Measurements from ENCODE around the gene UBR3.
"Not testable (repeated sequence)": the region's sequence is repeated elsewhere in the genome, so short reads cannot be mapped to it uniquely, and the experiment has no call there.

UBR3 gene

DNA sequence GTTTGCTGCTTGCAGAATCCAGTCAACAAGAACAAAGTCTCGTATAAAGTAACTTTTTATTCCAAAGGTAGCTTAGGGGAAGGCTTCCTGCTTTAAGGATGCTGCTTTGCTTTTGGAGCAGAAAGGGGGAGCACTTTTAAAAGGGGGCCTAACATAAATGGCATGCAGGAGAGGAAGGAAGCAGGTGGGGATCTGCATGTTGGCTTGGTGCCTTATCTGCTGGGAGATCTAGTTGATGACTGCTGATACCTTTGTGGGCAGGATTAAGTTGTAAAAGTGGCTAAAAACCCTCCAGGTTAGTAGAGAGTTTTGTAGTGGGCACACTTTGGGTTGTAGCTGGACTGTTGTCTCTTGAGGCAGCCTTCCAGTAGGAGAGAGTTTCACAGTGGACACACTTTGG lies 22.5 kb downstream of the UBR3 start:
- DNase-seq: no peak
- H3K79me2 ChIP-seq (ENCODE audit: low read length): peaks cover 64% of the 10 kb centered on the region

DNA sequence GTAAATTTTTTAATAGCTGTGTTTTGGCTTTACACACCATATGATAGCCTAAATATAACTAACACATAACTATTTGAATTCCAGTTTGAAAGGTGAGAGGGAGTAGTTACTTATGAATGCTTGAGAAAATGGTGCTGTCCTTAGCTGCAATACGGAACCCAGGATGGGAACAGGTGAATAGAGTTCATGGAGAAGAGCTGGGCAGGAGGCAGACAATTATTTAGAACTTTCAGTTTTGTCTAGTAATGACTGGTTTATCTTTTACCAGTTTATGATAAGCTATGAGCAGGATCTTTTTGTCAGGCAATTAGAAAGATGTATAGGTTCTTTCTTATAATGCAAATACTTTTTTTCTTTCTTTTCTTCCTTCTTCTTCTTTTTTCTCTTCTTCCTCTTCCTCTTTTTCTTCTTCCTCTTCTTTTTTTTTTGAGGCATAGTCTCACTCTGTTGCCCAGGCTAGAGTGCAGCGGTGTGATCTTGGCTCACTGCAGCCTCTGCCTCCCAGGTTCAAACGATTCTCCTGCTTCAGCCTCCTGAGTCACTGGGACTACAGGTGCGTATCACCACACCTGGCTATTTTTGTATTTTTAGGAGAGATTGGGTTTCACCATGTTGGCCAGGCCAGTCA lies 25.9 kb downstream of the UBR3 start:
- H3K79me2 ChIP-seq (ENCODE audit: low read length): peaks cover 50% of the 10 kb centered on the region
- no peaks in the 10 kb centered on the region for H3K27me3 ChIP-seq (replicated peaks; ENCODE audit: insufficient read depth, low read length)
- no peak overlapping the region for H3K9ac ChIP-seq (ENCODE audit: low read length)
- H3F3A ChIP-seq (ENCODE audit: insufficient read depth, low read length): no peaks in the 10 kb centered on the region
- H3K4me1 ChIP-seq (ENCODE audit: low read length): no peaks in the 10 kb centered on the region
- H3K4me3 ChIP-seq (ENCODE audit: low read length): no peak overlapping the region
- no peaks in the 10 kb centered on the region for H3K9me3 ChIP-seq (replicated peaks; ENCODE audit: insufficient read depth, low read length)
- no peaks in the 10 kb centered on the region for H4K20me1 ChIP-seq (ENCODE audit: insufficient read depth, low read length)
- no peak for DNase-seq
- H3K27ac ChIP-seq (ENCODE audit: low read length): no peak overlapping the region
- TF ChIP-seq EZH2 (optimal IDR thresholded peaks at IDR 0.05; ENCODE audit: low read depth, low read length) (no peak), CTCF (IDR thresholded peaks at IDR 0.05; ENCODE audit: low read length) (no peak), EZH2phosphoT487 (IDR thresholded peaks at IDR 0.05; ENCODE audit: low read length) (no peak)
- H3K9me2 ChIP-seq (replicated peaks; ENCODE audit: insufficient read depth, low read length): no peaks in the 10 kb centered on the region
- no peak overlapping the region for H2AFZ ChIP-seq (ENCODE audit: low read length)
- H3K4me2 ChIP-seq (ENCODE audit: low read depth, low read length): no peak overlapping the region
- H3K36me3 ChIP-seq (replicated peaks; ENCODE audit: insufficient read depth, low read length): no peaks in the 10 kb centered on the region

More for the DNA sequence above, 22.5 kb downstream of the UBR3 start:
- Histone ChIP-seq H2AFZ (ENCODE audit: low read length) (no peak overlapping the region), H3K4me3 (ENCODE audit: low read length) (no peak overlapping the region), H3K9ac (ENCODE audit: low read length) (no peak overlapping the region), H3K9me3 (replicated peaks; ENCODE audit: insufficient read depth, low read length) (no peaks in the 10 kb centered on the region), H3F3A (ENCODE audit: insufficient read depth, low read length) (no peaks in the 10 kb centered on the region), H4K20me1 (ENCODE audit: insufficient read depth, low read length) (no peaks in the 10 kb centered on the region; the same call in 1 of the 2 replicates), H3K36me3 (replicated peaks; ENCODE audit: insufficient read depth, low read length) (no peaks in the 10 kb centered on the region), H3K4me1 (ENCODE audit: low read length) (no peaks in the 10 kb centered on the region), H3K27me3 (replicated peaks; ENCODE audit: insufficient read depth, low read length) (no peaks in the 10 kb centered on the region), H3K27ac (ENCODE audit: low read length) (no peak overlapping the region), H3K9me2 (replicated peaks; ENCODE audit: insufficient read depth, low read length) (no peaks in the 10 kb centered on the region), H3K4me2 (ENCODE audit: low read depth, low read length) (no peak overlapping the region)
- TF ChIP-seq EZH2 (optimal IDR thresholded peaks at IDR 0.05; ENCODE audit: low read depth, low read length) (no peak), EZH2phosphoT487 (IDR thresholded peaks at IDR 0.05; ENCODE audit: low read length) (no peak), CTCF (IDR thresholded peaks at IDR 0.05; ENCODE audit: low read length) (no peak)

DNA sequence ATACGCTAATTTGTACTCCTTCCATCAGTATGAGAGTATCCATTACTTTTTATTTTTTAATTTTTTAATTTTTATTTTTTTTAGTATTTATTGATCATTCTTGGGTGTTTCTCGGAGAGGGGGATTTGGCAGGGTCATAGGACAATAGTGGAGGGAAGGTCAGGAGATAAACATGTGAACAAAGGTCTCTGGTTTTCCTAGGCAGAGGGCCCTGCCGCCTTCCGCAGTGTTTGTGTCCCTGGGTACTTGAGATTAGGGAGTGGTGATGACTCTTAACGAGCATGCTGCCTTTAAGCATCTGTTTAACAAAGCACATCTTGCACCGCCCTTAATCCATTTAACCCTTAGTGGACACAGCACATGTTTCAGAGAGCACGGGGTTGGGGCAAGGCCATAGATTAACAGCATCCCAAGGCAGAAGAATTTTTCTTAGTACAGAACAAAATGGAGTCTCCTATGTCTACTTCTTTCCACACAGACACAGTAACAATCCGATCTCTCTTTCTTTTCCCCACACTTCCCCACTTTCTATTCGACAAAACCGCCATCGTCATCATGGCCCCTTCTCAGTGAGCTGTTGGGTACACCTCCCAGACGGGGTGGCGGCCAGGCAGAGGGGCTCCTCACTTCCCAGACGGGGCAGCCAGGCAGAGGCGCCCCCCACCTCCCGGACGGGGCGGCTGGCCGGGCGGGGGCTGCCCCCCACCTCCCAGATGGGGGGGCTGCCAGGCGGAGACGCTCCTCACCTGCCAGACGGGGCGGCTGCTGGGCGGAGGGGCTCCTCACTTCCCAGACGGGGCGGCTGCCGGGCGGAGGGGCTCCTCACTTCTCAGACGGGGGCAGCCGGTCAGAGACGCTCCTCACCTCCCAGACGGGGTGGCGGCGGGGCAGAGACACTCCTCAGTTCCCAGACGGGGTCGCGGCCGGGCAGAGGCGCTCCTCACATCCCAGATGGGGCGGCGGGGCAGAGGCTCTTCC lies 28.3 kb downstream of the UBR3 start:
- not testable (repeated sequence) for H3K4me2 ChIP-seq (ENCODE audit: low read depth, low read length); H3K9me2 ChIP-seq (replicated peaks; ENCODE audit: insufficient read depth, low read length); H3K36me3 ChIP-seq (replicated peaks; ENCODE audit: insufficient read depth, low read length); H3K4me3 ChIP-seq (ENCODE audit: low read length); H3K4me1 ChIP-seq (ENCODE audit: low read length); H2AFZ ChIP-seq (ENCODE audit: low read length); DNase-seq; H3K9me3 ChIP-seq (replicated peaks; ENCODE audit: insufficient read depth, low read length); H3F3A ChIP-seq (ENCODE audit: insufficient read depth, low read length); H3K27ac ChIP-seq (ENCODE audit: low read length); H3K27me3 ChIP-seq (replicated peaks; ENCODE audit: insufficient read depth, low read length); H4K20me1 ChIP-seq (ENCODE audit: insufficient read depth, low read length); H3K9ac ChIP-seq (ENCODE audit: low read length)
- peaks cover 56% of the 10 kb centered on the region for H3K79me2 ChIP-seq (ENCODE audit: low read length)

Measured in MM.1S (cell line).